ENCODE measurements around the gene AGAP5.
"Not testable (repeated sequence)": the region's sequence is repeated elsewhere in the genome, so short reads cannot be mapped to it uniquely, and the experiment has no call there.

- TF ChIP-seq, protein P1, sequence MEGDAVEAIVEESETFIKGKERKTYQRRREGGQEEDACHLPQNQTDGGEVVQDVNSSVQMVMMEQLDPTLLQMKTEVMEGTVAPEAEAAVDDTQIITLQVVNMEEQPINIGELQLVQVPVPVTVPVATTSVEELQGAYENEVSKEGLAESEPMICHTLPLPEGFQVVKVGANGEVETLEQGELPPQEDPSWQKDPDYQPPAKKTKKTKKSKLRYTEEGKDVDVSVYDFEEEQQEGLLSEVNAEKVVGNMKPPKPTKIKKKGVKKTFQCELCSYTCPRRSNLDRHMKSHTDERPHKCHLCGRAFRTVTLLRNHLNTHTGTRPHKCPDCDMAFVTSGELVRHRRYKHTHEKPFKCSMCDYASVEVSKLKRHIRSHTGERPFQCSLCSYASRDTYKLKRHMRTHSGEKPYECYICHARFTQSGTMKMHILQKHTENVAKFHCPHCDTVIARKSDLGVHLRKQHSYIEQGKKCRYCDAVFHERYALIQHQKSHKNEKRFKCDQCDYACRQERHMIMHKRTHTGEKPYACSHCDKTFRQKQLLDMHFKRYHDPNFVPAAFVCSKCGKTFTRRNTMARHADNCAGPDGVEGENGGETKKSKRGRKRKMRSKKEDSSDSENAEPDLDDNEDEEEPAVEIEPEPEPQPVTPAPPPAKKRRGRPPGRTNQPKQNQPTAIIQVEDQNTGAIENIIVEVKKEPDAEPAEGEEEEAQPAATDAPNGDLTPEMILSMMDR (IDR thresholded peaks at IDR 0.05), result not testable (repeated sequence)
- TF ChIP-seq POLR2AphosphoS5, POLR2A (IDR thresholded peaks at IDR 0.05): not testable (repeated sequence)
These were observed 31.6 kb downstream of the AGAP5 start for GRCh38 chr10:73666153-73666809.

Data from suprapubic skin (tissue), 4 donors.